Ovary (tissue), 3 donors: ENCODE measurements around the gene LEMD2.

Experiments used
- CTCF ChIP-seq, 3 donors: fragments of 450-650 bp in 2 of 3; fragments of 200-600 bp in 1 of 3; IDR thresholded peaks; one replicate each; pipeline versions ENCODE4 v1.5.1 to v1.8.0; 2016 to 2022; ENCODE audit warnings: antibody characterized with exemption in 3 of 3, mild to moderate bottlenecking in 1 of 3
- POLR2A ChIP-seq: fragments of 450-650 bp; IDR thresholded peaks from one replicate; pipeline ENCODE4 v1.6.1; 2017; ENCODE audit warnings: antibody characterized with exemption, mild to moderate bottlenecking, moderate library complexity
- donor health status: DM: no; HTN: no; CAD: no.

- TF ChIP-seq CTCF (IDR thresholded peaks at IDR 0.05) (no peak), POLR2A (no peak)
Measured at GRCh38 chr6:33747823-33748222, 41.1 kb downstream of the LEMD2 start.
